ENCODE measurements around the gene BABAM2.

DNA sequence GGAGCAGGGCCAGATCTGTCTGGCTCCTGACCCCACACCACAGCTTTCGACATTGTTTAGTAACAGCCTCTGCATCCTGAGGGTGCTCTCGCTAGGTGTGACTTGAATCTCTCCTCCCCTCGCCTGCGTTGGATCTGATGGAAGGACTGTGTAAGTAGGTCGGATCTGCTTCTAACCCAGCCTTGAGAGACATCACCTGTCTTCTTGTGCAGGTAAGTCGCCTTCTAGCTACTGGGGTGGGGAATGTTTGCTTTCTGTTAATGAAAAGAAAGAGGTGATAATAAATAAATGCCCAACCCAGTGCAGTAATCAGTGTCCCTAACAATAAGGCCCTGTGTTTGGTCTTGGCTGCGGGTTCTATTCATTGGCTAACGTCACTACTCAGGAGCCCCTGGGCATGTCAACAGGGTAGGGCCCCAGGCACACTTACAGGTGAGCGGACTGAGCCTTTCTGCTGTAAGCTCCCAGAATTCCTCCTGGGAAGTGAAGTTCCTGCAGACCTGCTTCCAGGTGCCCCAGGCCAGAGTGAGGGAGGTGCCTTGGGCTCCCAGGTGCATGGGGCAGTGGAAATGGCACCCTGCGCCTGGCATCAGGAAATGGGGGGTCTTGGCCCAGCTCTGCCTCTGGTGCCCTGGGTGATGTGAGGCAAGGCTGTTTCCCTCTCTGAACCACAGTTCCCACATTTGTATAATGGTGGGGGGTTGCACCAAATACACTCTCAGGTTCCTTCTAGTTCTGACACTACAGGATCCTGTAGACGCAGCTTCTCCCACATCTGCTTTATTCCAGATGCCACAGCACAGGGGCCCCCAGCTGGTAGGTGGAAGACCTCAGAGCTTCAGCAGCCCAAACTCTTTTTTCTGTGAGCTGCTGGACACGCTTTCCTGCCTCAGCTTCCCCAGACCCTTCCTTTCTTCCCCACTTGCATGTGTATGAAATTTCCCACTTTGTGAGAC lies 491.0 kb downstream of the BABAM2 start:
- TF ChIP-seq POLR2A (IDR thresholded peaks at IDR 0.05) (peak; percentile 56 to 72), CTCF (IDR thresholded peaks at IDR 0.05) (no peak)

All from Peyer's patch (tissue), 4 donors.